HCT116 (cell line): ENCODE measurements around the gene TBC1D2.

Experiments used
- CBX3 ChIP-seq: IDR thresholded peaks from 2 replicates; pipeline ENCODE4 v1.6.1; 2012; ENCODE audit warnings: low read depth
- EGR1 ChIP-seq: IDR thresholded peaks from 2 replicates; pipeline ENCODE4 v1.6.1; 2012; ENCODE audit warnings: low read depth
- FOSL1 ChIP-seq: IDR thresholded peaks from 2 replicates; pipeline ENCODE4 v1.6.1; 2012; ENCODE audit warnings: low read depth
- POLR2AphosphoS5 ChIP-seq: IDR thresholded peaks from 2 replicates; pipeline ENCODE4 v1.6.1; 2011; ENCODE audit warnings: mild to moderate bottlenecking, low read depth, low read length, moderate library complexity
- SIN3A ChIP-seq: IDR thresholded peaks from 2 replicates; pipeline ENCODE4 v1.6.1; 2012; ENCODE audit warnings: low read depth
- SP1 ChIP-seq: IDR thresholded peaks from 2 replicates; pipeline ENCODE4 v1.6.1; 2012; ENCODE audit warnings: low read depth
- YY1 ChIP-seq: IDR thresholded peaks from 2 replicates; pipeline ENCODE4 v1.6.1; 2011; ENCODE audit warnings: low read length, low read depth, moderate library complexity, mild to moderate bottlenecking; ENCODE audit not compliant: insufficient replicate concordance; ENCODE audit errors: extremely low read depth
- TF ChIP-seq, protein P1 (sequence below): IDR thresholded peaks from 2 replicates; pipeline ENCODE4 v1.6.1; 2012; ENCODE audit warnings: low read depth
- TF ChIP-seq, protein P2 (sequence below): IDR thresholded peaks from 2 replicates; pipeline ENCODE4 v1.6.1; 2012
- TF ChIP-seq, protein P3 (sequence below): IDR thresholded peaks from 2 replicates; pipeline ENCODE4 v1.6.1; 2012
- TF ChIP-seq, protein P4 (sequence below), 3 experiments: fragments of 200-600 bp in 1 of 3; sonication (generic) in 1 of 3; IDR thresholded peaks in 2 of 3; conservative IDR thresholded peaks in 1 of 3; 2 replicates each; pipeline ENCODE4 v1.5.1; 2012 to 2017; ENCODE audit warnings: low read depth in 2 of 3, low read length in 2 of 3, antibody characterized with exemption in 1 of 3, borderline replicate concordance in 1 of 3, control low read depth in 1 of 3, mild to moderate bottlenecking in 1 of 3, mixed read lengths in 1 of 3, mixed run types in 1 of 3, moderate library complexity in 1 of 3; ENCODE audit not compliant: insufficient read depth in 1 of 3

DNA sequence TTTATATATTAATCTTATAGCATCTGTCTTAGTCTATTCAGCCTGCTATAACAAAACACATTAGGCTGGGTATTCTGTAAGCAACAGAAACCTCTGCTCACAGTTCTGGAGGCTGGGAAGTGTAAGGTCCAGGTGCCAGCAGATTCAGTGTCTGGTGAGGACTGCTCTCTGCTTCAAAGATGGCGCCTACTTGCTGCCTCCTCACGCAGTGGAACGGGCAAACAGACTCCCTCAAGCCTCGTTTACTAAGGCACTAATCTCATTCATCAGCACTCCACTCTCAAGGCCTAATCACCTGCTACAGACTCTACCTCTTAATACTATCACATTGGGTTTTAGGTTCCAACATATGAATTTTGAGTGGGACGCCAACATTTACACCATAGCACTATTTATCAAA, 5.2 kb upstream of the TBC1D2 start:
- TF ChIP-seq SP1 (no peak), POLR2AphosphoS5 (no peak), SIN3A (no peak), FOSL1 (no peak), EGR1 (no peak), YY1 (no peak), CBX3 (no peak)
- TF ChIP-seq, protein P1, sequence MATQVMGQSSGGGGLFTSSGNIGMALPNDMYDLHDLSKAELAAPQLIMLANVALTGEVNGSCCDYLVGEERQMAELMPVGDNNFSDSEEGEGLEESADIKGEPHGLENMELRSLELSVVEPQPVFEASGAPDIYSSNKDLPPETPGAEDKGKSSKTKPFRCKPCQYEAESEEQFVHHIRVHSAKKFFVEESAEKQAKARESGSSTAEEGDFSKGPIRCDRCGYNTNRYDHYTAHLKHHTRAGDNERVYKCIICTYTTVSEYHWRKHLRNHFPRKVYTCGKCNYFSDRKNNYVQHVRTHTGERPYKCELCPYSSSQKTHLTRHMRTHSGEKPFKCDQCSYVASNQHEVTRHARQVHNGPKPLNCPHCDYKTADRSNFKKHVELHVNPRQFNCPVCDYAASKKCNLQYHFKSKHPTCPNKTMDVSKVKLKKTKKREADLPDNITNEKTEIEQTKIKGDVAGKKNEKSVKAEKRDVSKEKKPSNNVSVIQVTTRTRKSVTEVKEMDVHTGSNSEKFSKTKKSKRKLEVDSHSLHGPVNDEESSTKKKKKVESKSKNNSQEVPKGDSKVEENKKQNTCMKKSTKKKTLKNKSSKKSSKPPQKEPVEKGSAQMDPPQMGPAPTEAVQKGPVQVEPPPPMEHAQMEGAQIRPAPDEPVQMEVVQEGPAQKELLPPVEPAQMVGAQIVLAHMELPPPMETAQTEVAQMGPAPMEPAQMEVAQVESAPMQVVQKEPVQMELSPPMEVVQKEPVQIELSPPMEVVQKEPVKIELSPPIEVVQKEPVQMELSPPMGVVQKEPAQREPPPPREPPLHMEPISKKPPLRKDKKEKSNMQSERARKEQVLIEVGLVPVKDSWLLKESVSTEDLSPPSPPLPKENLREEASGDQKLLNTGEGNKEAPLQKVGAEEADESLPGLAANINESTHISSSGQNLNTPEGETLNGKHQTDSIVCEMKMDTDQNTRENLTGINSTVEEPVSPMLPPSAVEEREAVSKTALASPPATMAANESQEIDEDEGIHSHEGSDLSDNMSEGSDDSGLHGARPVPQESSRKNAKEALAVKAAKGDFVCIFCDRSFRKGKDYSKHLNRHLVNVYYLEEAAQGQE: no peak
- TF ChIP-seq, protein P2, sequence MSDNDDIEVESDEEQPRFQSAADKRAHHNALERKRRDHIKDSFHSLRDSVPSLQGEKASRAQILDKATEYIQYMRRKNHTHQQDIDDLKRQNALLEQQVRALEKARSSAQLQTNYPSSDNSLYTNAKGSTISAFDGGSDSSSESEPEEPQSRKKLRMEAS: no peak
- TF ChIP-seq, protein P3, sequence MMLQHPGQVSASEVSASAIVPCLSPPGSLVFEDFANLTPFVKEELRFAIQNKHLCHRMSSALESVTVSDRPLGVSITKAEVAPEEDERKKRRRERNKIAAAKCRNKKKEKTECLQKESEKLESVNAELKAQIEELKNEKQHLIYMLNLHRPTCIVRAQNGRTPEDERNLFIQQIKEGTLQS: no peak
- TF ChIP-seq, protein P4, sequence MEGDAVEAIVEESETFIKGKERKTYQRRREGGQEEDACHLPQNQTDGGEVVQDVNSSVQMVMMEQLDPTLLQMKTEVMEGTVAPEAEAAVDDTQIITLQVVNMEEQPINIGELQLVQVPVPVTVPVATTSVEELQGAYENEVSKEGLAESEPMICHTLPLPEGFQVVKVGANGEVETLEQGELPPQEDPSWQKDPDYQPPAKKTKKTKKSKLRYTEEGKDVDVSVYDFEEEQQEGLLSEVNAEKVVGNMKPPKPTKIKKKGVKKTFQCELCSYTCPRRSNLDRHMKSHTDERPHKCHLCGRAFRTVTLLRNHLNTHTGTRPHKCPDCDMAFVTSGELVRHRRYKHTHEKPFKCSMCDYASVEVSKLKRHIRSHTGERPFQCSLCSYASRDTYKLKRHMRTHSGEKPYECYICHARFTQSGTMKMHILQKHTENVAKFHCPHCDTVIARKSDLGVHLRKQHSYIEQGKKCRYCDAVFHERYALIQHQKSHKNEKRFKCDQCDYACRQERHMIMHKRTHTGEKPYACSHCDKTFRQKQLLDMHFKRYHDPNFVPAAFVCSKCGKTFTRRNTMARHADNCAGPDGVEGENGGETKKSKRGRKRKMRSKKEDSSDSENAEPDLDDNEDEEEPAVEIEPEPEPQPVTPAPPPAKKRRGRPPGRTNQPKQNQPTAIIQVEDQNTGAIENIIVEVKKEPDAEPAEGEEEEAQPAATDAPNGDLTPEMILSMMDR (IDR thresholded peaks at IDR 0.05 in 2 of 3, conservative IDR thresholded peaks at IDR 0.05 in 1 of 3; ENCODE audit: borderline replicate concordance in 1 of 3, insufficient read depth in 1 of 3, low read depth in 2 of 3, low read length in 2 of 3): no peak
